Upper lobe of right lung (tissue), 1 donor: ENCODE results near the gene TBC1D32. TPM values are rescaled to one million over a fixed set of nuclear protein-coding genes. Genes with fewer than 3 reads are reported as not detected.
"Not testable (repeated sequence)": the region's sequence is repeated elsewhere in the genome, so short reads cannot be mapped to it uniquely, and the experiment has no call there.

Source experiments
- ATAC-seq: fragments of 200-7000 bp; cut with Tn5 transposase; one replicate; pipeline ENCODE4 v1.9.1; 2020; ENCODE audit warnings: mild to moderate bottlenecking, moderate library complexity
- DNase-seq: peaks from one replicate; pipeline ENCODE4 v3.0.0-alpha.2; 2020
- H3K27ac ChIP-seq: fragments of 200-600 bp; one replicate; pipeline ENCODE4 v1.8.0; 2022
- H3K27me3 ChIP-seq: fragments of 200-600 bp; one replicate; pipeline ENCODE4 v1.8.0; 2022; ENCODE audit warnings: mild to moderate bottlenecking
- H3K36me3 ChIP-seq: fragments of 200-600 bp; one replicate; pipeline ENCODE4 v1.8.0; 2022
- H3K4me1 ChIP-seq: fragments of 200-600 bp; one replicate; pipeline ENCODE4 v1.8.0; 2022
- H3K4me3 ChIP-seq: fragments of 200-600 bp; one replicate; pipeline ENCODE4 v1.8.0; 2022; ENCODE audit warnings: mild to moderate bottlenecking
- H3K9me3 ChIP-seq: fragments of 200-600 bp; one replicate; pipeline ENCODE4 v1.8.0; 2022
- intact Hi-C: fragments of 100-400 bp; cut with DNase I; formaldehyde crosslinking; loops from one replicate; pipeline ENCODE4 v1.11.0; 2022
- total RNA-seq: library from RNA; stranded (reverse); fragmentation: NEBNext Ultra II Directional; extraction: Animal tissue kit (Norgen Biotek cat#: 25700); gene quantifications from one replicate; pipeline ENCODE4 v1.2.1, GENCODE V29; 2021
- TF ChIP-seq, protein P1 (sequence below): fragments of 200-600 bp; IDR thresholded peaks from one replicate; pipeline ENCODE4 v1.8.0; 2022; ENCODE audit warnings: antibody characterized with exemption
- donor health status: DM: no; HTN: yes; CAD: no; lungs with severe emphysema.

The TBC1D32 gene
- total RNA-seq, 1 donor from 2014 or later, result 5.4 TPM

DNA sequence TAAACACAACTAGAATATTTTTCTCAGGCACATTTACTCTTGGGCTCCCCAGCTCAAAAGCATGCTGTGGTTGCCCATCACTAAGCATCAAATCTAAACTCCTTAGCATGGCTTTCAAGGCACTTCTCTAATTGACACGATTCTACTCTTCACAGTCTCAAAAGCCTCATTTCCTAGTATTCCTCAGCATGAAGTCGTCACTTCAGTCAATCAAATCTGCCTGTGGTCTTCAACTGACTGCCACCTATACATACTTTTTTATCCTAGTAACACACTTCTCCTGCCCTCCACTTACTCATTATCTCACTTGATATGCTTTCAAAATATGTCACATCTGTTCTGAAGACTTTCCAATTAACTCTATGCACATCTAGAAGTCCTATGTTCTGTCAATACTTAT is 110.3 kb downstream of the TBC1D32 start:
- no peak for ATAC-seq
- H3K4me3 ChIP-seq, result no peak overlapping the region
- H3K36me3 ChIP-seq, result no peaks in the 10 kb centered on the region
- H3K27ac ChIP-seq, result no peak overlapping the region
- no peaks in the 10 kb centered on the region for H3K9me3 ChIP-seq
- H3K27me3 ChIP-seq, result no peaks in the 10 kb centered on the region
- H3K4me1 ChIP-seq, result no peaks in the 10 kb centered on the region
- TF ChIP-seq, protein P1, sequence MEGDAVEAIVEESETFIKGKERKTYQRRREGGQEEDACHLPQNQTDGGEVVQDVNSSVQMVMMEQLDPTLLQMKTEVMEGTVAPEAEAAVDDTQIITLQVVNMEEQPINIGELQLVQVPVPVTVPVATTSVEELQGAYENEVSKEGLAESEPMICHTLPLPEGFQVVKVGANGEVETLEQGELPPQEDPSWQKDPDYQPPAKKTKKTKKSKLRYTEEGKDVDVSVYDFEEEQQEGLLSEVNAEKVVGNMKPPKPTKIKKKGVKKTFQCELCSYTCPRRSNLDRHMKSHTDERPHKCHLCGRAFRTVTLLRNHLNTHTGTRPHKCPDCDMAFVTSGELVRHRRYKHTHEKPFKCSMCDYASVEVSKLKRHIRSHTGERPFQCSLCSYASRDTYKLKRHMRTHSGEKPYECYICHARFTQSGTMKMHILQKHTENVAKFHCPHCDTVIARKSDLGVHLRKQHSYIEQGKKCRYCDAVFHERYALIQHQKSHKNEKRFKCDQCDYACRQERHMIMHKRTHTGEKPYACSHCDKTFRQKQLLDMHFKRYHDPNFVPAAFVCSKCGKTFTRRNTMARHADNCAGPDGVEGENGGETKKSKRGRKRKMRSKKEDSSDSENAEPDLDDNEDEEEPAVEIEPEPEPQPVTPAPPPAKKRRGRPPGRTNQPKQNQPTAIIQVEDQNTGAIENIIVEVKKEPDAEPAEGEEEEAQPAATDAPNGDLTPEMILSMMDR, result no peak
- intact Hi-C loops, result no loop called here
- DNase-seq, result no peak

DNA sequence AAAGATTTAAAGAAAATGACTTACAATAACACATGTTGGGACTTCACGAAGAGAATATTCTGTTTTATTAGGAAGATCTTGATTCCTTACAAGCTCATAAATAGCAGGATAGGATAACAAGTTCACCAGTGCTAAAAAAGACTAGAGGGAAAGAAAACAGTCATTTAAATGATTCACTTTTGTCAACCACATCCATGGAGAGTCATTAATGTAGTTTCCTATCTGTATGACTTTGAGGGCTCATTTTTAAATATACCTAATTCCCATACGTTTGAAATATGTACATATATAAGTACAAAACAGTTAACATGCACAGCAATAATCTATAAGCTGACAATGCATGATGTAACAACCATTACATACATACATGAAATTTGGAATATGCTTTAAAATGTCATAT is 111.1 kb downstream of the TBC1D32 start:
- intact Hi-C loops, result no loop called here
- Histone ChIP-seq H3K27ac (no peak overlapping the region), H3K9me3 (no peaks in the 10 kb centered on the region), H3K4me1 (no peaks in the 10 kb centered on the region), H3K4me3 (no peak overlapping the region), H3K27me3 (no peaks in the 10 kb centered on the region), H3K36me3 (no peaks in the 10 kb centered on the region)
- no peak for ATAC-seq
- DNase-seq, result no peak
- TF ChIP-seq, protein P1, result no peak

DNA sequence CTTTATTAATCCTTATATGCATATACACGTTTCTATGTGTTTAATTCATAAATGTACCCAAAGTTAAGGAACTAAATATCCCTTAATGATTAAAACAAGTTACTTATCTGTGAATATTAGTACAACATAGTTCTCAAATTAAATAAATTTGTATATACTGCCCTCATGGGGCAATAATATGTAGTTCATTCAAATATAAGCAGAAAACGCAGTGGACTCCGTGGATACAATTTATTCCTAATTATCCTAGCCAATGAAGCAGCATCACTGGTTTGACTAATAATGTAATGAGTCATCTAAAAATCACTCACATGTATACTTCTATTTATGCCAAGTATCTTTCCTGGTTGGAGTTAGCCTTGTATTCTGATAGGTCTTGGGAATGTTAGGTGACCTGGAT is 111.6 kb downstream of the TBC1D32 start:
- DNase-seq, result no peak
- intact Hi-C loops, result no loop called here

DNA sequence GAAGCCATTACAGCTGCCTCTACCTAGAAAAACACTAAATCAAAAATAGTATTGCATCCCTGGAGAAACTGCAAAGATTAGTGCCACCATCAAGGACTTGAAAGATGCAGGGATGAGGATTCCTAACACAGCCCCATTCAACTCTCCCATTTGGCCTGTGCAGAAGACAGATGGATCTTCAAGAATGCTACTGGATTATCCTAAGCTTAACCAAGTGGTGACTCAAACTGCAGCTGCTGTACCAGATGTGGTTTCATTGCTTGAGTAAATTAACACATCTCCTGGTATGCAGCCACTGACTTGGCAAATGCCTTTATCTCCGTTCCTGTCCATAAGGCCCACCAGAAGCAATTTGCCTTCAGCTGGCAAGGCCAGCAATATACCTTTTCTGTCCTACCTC is 117.4 kb downstream of the TBC1D32 start:
- H3K27me3 ChIP-seq, result no peaks in the 10 kb centered on the region
- TF ChIP-seq, protein P1, result no peak
- H3K27ac ChIP-seq, result no peak overlapping the region
- no peak overlapping the region for H3K4me3 ChIP-seq
- no peaks in the 10 kb centered on the region for H3K4me1 ChIP-seq
- DNase-seq (no peak), ATAC-seq (no peak)
- intact Hi-C loops, result no loop called here
- H3K36me3 ChIP-seq, result no peaks in the 10 kb centered on the region
- H3K9me3 ChIP-seq, result peaks cover 6% of the 10 kb centered on the region

More for the DNA sequence above, 111.6 kb downstream of the TBC1D32 start:
- Histone ChIP-seq H3K4me3 (no peak overlapping the region), H3K9me3 (no peaks in the 10 kb centered on the region), H3K36me3 (no peaks in the 10 kb centered on the region), H3K27me3 (no peaks in the 10 kb centered on the region), H3K27ac (no peak overlapping the region), H3K4me1 (no peaks in the 10 kb centered on the region)
- no peak for ATAC-seq
- TF ChIP-seq, protein P1, result peak; percentile 7

DNA sequence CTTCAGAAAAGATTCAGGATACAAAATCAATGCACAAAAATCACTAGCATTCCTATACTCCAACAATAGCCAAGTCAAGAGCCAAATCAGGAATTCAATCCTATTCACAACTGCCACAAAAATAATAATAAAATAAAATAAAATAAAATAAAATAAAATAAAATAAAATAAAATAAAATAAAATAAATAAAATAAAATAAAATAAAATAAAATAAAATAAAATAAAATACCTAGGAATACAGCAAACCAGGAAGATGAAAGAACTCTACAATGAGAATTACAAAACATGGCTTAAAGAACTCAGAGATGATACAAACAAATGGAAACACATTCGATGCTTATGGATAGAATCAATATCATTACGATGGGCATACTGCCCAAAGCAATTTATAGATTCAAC is 120.9 kb downstream of the TBC1D32 start:
- H3K27me3 ChIP-seq, H3K4me3 ChIP-seq, ATAC-seq, DNase-seq, H3K9me3 ChIP-seq, H3K27ac ChIP-seq, H3K4me1 ChIP-seq, intact Hi-C loops, H3K36me3 ChIP-seq: not testable (repeated sequence)

DNA sequence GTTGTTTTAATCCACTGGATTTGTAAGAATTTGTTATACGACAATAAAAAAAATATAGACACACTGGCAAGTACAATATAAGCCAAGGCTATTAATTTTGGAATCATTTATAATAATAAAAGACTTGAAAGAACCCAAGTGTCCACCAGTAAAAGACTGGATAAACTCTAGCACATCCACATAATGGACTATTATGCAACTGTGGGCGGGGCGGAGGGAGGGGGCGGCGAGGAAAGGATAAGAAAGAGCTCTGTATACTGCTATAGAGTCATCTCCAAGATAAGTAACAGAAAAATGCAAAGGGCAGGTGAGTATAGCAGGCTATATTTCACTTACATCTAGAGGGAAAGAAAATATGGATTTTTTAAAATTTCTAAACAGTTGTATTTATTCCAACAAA is 123.3 kb downstream of the TBC1D32 start:
- TF ChIP-seq, protein P1, result no peak
- no peaks in the 10 kb centered on the region for H3K27me3 ChIP-seq
- H3K4me1 ChIP-seq, result no peaks in the 10 kb centered on the region
- peaks cover 6% of the 10 kb centered on the region for H3K9me3 ChIP-seq
- no peak overlapping the region for H3K27ac ChIP-seq
- intact Hi-C loops, result no loop called here
- no peak overlapping the region for H3K4me3 ChIP-seq
- ATAC-seq, result no peak
- H3K36me3 ChIP-seq, result no peaks in the 10 kb centered on the region
- no peak for DNase-seq
